GM19035 (cell line): ENCODE data around the gene DVL3.

ENCODE experiments used
- ATAC-seq: cut with Tn5 transposase; IDR thresholded peaks from one replicate; pipeline ENCODE4 v1.9.1; 2021; ENCODE audit not compliant: unreplicated experiment

DVL3 gene

DNA sequence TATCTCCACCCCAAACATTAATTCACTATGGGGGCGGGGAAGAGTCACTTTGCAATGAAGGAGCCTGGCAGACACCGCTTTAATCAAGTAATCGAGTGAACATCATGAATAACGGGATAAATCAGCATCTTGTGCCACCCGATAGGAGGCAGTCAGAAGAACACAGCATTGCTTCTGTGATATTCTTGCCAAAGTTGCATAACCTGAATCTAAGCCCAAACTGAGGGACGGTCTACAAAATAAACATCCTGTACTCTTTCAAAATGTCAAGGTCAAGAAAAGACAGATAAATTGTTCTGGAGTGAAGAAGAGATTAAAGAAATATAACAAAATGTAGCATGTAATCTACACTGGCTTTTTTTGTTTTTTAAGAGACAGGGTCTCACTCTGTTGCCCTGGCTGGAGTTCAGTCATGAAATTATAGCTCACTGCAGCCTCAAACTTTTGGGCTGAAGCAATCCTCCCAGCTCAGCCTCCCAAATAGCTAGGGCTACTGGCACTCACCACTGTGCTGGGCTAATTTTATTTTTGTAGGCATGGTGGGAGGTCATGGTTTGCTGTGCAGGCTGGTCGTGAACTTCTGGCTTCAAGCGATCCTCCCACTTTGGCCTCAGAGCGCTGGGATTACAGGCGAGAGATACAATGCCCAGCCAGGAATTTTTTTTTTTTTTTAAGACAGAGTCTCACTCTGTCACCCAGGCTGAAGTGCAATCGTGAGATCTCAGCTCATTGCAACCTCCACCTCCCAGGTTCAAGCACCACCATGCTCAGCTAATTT lies 54.2 kb downstream of the DVL3 start:
- no peak for ATAC-seq

DNA sequence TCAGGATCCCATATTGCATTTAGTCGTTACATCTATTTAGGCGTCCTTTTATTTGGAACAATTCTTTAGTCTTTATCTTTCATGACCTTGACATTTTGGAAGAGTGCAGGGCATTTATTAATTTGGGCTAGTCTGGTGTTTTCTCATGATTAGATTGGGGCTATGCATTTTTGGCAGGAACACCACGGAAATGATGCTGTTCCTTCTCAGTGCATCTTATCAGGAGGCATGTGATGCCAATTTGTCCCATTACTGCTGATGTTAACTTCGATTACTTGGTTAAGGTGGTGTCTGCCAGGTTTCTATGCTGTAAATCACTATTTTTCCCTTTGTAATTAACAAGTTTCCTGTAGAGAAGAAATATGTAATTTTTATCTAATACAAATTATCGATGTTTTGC lies 56.1 kb downstream of the DVL3 start:
- no peak for ATAC-seq

GRCh38 chr3:184211718-184212117 lies 56.5 kb downstream of the DVL3 start:
- ATAC-seq: no peak

- ATAC-seq: no peak
These were observed 63.6 kb downstream of the DVL3 start for GRCh38 chr3:184218814-184219213.

GRCh38 chr3:184222521-184222920 lies 67.3 kb downstream of the DVL3 start:
- no peak for ATAC-seq
